Panc1 (cell line): ENCODE results near the gene KCNE2. TPM values are rescaled to one million over a fixed set of nuclear protein-coding genes. Genes with fewer than 3 reads are reported as not detected.
"Not testable (repeated sequence)": the region's sequence is repeated elsewhere in the genome, so short reads cannot be mapped to it uniquely, and the experiment has no call there.

Experiments
- ATAC-seq: fragments of 200-7000 bp; cut with Tn5 transposase; 2 replicates; pipeline ENCODE4 v1.9.1; 2020; ENCODE audit warnings: mild to moderate bottlenecking, moderate library complexity
- BruUV-seq: library from RNA; stranded (reverse); fragments of 400-500 nt; replicated peaks from 2 replicates; lab custom pipeline; 2021; lab: Mats Ljungman, UMichigan
- CTCF ChIA-PET: fragments of 300-600 bp; sonication (Branson Sonifier 250); formaldehyde crosslinking; loops from one replicate; lab custom pipeline; 2022; ENCODE audit warnings: antibody characterized with exemption; lab: Charles Lee
- POLR2A ChIA-PET: fragments of 300-600 bp; sonication (Branson Sonifier 250); formaldehyde crosslinking; loops from one replicate; lab custom pipeline; 2022; ENCODE audit warnings: antibody characterized with exemption; lab: Charles Lee
- DNase-seq: peaks from one replicate; pipeline ENCODE4 v3.0.0-alpha.2; 2010; ENCODE audit warnings: low read depth, low spot score
- H3K27ac ChIP-seq: 2 replicates; pipeline ENCODE4 v1.5.1; 2011; ENCODE audit warnings: mild to moderate bottlenecking, low read length, inconsistent platforms
- H3K27me3 ChIP-seq: fragments of 200-500 bp; sonication (Bioruptor generic); 2 replicates; pipeline ENCODE4 v1.6.0; 2014; ENCODE audit warnings: low read length, inconsistent platforms; ENCODE audit not compliant: control insufficient read depth, insufficient read depth
- H3K36me3 ChIP-seq: fragments of 200-500 bp; sonication (Bioruptor generic); 2 replicates; pipeline ENCODE4 v1.5.1; 2014; ENCODE audit warnings: inconsistent platforms, mild to moderate bottlenecking, low read length, moderate library complexity; ENCODE audit not compliant: control insufficient read depth, insufficient read depth
- H3K4me1 ChIP-seq: 2 replicates; pipeline ENCODE4 v1.5.1; 2011; ENCODE audit warnings: inconsistent platforms, mild to moderate bottlenecking, low read length, moderate library complexity; ENCODE audit not compliant: control insufficient read depth, insufficient read depth
- H3K4me3 ChIP-seq, 2 experiments: 2 replicates each; pipeline ENCODE4 v1.5.1; 2011 to 2012; ENCODE audit warnings: low read depth in 2 of 2, low read length in 2 of 2, mild to moderate bottlenecking in 2 of 2, inconsistent platforms in 1 of 2, moderate library complexity in 1 of 2
- H3K9me3 ChIP-seq: fragments of 200-500 bp; sonication (Bioruptor generic); 2 replicates; pipeline ENCODE4 v1.5.1; 2014; ENCODE audit warnings: low read depth, mild to moderate bottlenecking, inconsistent platforms, low read length, moderate library complexity; ENCODE audit not compliant: control insufficient read depth, insufficient read depth
- in situ Hi-C: cut with HindIII; loops from 2 replicates; pipeline ENCODE4 v1.10.0; 2016; ENCODE audit warnings: low sequenced_read_pairs, low pct_unique_long_range_greater_than_20kb
- intact Hi-C: fragments of 100-400 bp; cut with micrococcal nuclease; formaldehyde crosslinking; loops from one replicate; pipeline ENCODE4 v1.10.0; 2022; ENCODE audit not compliant: unreplicated experiment
- total RNA-seq: library from RNA; stranded (reverse); gene quantifications from one replicate; pipeline ENCODE4 v1.2.1, GENCODE V29; 2021; ENCODE audit not compliant: unreplicated experiment

Gene KCNE2
- total RNA-seq, 1 experiment from 2014 or later, result not detected

GRCh38 chr21:34404742-34405141 lies 40.9 kb downstream of the KCNE2 start:
- H3K4me1 ChIP-seq, result not testable (repeated sequence)

GRCh38 chr21:34405686-34406085 lies 41.9 kb downstream of the KCNE2 start:
- ATAC-seq, intact Hi-C loops, H3K4me3 ChIP-seq, H3K27ac ChIP-seq, H3K36me3 ChIP-seq, BruUV-seq, H3K4me1 ChIP-seq, in situ Hi-C loops, POLR2A ChIA-PET, H3K9me3 ChIP-seq, H3K27me3 ChIP-seq, DNase-seq, CTCF ChIA-PET: not testable (repeated sequence)

More at GRCh38 chr21:34404742-34405141, 40.9 kb downstream of the KCNE2 start:
- H3K36me3 ChIP-seq, H3K9me3 ChIP-seq, ATAC-seq, H3K4me3 ChIP-seq, intact Hi-C loops, H3K27ac ChIP-seq, POLR2A ChIA-PET, H3K27me3 ChIP-seq, CTCF ChIA-PET, in situ Hi-C loops, DNase-seq, BruUV-seq: not testable (repeated sequence)

DNA sequence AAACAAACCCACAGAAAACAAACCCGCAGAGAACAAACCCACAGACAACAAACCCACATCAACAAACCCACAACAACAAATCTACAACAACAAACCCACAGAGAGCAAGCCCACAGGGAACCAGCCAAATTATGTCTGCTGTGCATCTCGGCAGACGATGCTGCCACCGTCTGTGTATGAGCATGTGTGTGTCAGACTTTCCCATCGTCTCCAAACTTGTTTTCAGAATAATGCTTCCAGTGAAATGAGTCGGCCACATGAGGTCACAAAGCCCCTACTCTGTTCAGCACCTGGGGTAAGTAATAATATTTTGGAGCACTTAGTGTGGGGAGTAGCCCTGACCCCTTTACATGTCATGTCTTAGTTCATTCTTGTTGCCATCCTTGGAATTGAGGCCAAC lies 42.3 kb downstream of the KCNE2 start:
- CTCF ChIA-PET, H3K4me3 ChIP-seq, H3K9me3 ChIP-seq, H3K4me1 ChIP-seq, POLR2A ChIA-PET, BruUV-seq, H3K36me3 ChIP-seq, H3K27me3 ChIP-seq, DNase-seq, in situ Hi-C loops, ATAC-seq, H3K27ac ChIP-seq, intact Hi-C loops: not testable (repeated sequence)

DNA sequence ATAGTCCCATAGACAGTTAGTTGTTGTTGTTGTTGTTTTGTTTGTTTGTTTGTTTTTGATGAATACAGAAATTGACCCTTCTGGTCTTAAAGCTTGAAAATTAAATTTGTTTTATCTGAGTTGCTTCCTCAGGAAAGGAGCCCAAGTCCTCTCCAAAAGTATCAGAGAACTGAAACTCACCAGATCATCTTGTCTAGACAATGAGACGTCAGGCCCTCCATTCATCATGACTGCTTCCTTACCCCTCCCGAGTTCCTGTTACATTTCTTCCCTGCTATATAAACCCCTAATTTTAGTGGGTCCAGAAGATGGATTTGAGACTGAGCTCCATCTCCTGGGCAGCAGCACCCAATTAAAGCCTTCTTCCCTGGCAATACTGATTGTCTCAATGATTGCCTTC lies 42.9 kb downstream of the KCNE2 start:
- H3K27me3 ChIP-seq, BruUV-seq, CTCF ChIA-PET, H3K27ac ChIP-seq, ATAC-seq, H3K4me3 ChIP-seq, DNase-seq, H3K36me3 ChIP-seq, H3K4me1 ChIP-seq, intact Hi-C loops, H3K9me3 ChIP-seq, in situ Hi-C loops, POLR2A ChIA-PET: not testable (repeated sequence)

- H3K4me3 ChIP-seq, intact Hi-C loops, H3K27ac ChIP-seq, CTCF ChIA-PET, in situ Hi-C loops, ATAC-seq, H3K4me1 ChIP-seq, BruUV-seq, H3K9me3 ChIP-seq, POLR2A ChIA-PET, H3K36me3 ChIP-seq, H3K27me3 ChIP-seq, DNase-seq: not testable (repeated sequence)
Observed at GRCh38 chr21:34407294-34407693, 43.5 kb downstream of the KCNE2 start.

DNA sequence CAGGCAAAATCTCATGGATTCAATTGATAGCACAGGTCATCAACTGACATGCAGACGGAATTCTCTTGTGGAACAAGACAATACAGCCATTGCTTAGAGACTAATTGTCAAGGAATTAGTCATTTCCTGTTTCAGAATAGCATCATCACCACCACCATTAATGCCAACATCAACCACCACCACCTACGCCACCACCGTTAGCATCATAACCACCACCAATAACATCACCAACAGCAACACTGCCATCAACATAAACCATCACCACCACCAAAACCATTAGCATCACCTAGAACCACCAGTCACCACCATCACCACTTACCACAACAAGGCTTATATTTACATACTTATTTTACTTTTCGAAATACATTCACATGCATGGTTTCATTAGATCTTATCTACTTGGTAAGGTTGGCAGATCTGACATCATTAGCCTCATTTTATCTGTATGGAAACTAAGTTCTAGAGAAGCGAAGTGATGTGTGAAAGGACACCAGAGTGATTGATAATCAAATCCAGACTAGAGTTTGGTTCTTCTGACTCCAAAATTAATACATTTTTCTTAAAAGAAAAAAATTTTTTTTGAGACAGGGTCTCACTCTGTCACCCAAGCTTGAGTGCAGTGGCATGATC lies 53.8 kb downstream of the KCNE2 start:
- in situ Hi-C loops, ATAC-seq, H3K4me3 ChIP-seq, H3K9me3 ChIP-seq, BruUV-seq, H3K27me3 ChIP-seq, POLR2A ChIA-PET, H3K4me1 ChIP-seq, CTCF ChIA-PET, H3K27ac ChIP-seq, DNase-seq, H3K36me3 ChIP-seq, intact Hi-C loops: not testable (repeated sequence)
